22Rv1 (cell line): ENCODE measurements around the gene SMO.

Source experiments
- ZFX ChIP-seq: fragments of 450-650 bp; IDR thresholded peaks from 2 replicates; pipeline ENCODE4 v1.6.1; 2017; ENCODE audit warnings: antibody characterized with exemption, borderline replicate concordance
- TF ChIP-seq, protein P1 (sequence below): fragments of 450-650 bp; IDR thresholded peaks from 2 replicates; pipeline ENCODE4 v1.5.1; 2017; ENCODE audit warnings: mild to moderate bottlenecking

DNA sequence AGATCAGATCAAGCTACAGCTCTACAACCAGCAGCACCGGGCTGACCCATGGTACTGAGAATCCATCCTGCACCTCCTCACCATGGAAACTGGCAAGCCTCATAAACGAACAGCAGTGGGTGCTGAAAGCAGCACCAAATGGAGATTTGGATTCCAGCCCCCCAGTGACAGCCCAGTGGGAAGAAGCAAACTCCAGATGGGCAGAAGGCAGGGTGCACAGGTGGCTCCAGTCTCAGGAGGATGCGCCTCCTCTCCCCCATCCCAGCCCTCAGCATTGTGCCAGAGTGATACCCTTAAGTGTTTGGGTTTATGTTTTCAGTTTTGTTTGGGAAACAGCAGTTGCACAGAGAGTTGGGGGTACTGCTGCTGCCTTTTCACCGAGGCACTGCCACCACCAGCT is 20.6 kb upstream of the SMO start:
- TF ChIP-seq, protein P1, sequence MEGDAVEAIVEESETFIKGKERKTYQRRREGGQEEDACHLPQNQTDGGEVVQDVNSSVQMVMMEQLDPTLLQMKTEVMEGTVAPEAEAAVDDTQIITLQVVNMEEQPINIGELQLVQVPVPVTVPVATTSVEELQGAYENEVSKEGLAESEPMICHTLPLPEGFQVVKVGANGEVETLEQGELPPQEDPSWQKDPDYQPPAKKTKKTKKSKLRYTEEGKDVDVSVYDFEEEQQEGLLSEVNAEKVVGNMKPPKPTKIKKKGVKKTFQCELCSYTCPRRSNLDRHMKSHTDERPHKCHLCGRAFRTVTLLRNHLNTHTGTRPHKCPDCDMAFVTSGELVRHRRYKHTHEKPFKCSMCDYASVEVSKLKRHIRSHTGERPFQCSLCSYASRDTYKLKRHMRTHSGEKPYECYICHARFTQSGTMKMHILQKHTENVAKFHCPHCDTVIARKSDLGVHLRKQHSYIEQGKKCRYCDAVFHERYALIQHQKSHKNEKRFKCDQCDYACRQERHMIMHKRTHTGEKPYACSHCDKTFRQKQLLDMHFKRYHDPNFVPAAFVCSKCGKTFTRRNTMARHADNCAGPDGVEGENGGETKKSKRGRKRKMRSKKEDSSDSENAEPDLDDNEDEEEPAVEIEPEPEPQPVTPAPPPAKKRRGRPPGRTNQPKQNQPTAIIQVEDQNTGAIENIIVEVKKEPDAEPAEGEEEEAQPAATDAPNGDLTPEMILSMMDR, result no peak
- no peak for TF ChIP-seq ZFX
